K562 (cell line): ENCODE measurements around the gene JRKL. TPM values are rescaled to one million over a fixed set of nuclear protein-coding genes. Genes with fewer than 3 reads are reported as not detected.

Source experiments
- CHD1 ChIP-seq: fragments of 200-600 bp; sonication (generic); IDR thresholded peaks from one replicate; pipeline ENCODE4 v1.6.1; 2012; ENCODE audit warnings: mild to moderate bottlenecking, moderate library complexity, low read length, inconsistent platforms
- HLTF ChIP-seq: fragments of 450-650 bp; IDR thresholded peaks from 2 replicates; pipeline ENCODE4 v1.6.1; 2016
- SIN3A ChIP-seq, 2 experiments: fragments of 150-350 bp in 1 of 2; IDR thresholded peaks; 2 replicates each; pipeline ENCODE4 v1.6.1; 2011 to 2016; ENCODE audit warnings: borderline replicate concordance in 2 of 2, low read depth in 2 of 2, low read length in 2 of 2, mild to moderate bottlenecking in 2 of 2, moderate library complexity in 2 of 2; ENCODE audit not compliant: control insufficient read depth in 1 of 2
- SIN3B ChIP-seq: fragments of 450-650 bp; IDR thresholded peaks from 2 replicates; pipeline ENCODE4 v1.6.1; 2017; ENCODE audit warnings: low read depth, mild to moderate bottlenecking, moderate library complexity
- SMAD2 ChIP-seq: fragments of 150-350 bp; IDR thresholded peaks from 2 replicates; pipeline ENCODE4 v1.6.1; 2014; ENCODE audit warnings: low read depth, mild to moderate bottlenecking, low read length
- SMARCB1 ChIP-seq: IDR thresholded peaks from 2 replicates; pipeline ENCODE4 v1.6.1; 2011; ENCODE audit warnings: improper control_type of control experiment, low read depth; ENCODE audit not compliant: insufficient read length
- TCFL5 ChIP-seq: fragments of 250-450 bp; sonication (Bioruptor Pico); conservative IDR thresholded peaks from 2 replicates; pipeline ENCODE4 v1.6.1; 2021; ENCODE audit warnings: mild to moderate bottlenecking, moderate library complexity, matching md5 sums
- THAP12 ChIP-seq: fragments of 250-450 bp; sonication (Bioruptor Pico); IDR thresholded peaks from 2 replicates; pipeline ENCODE4 v1.9.0; 2021; ENCODE audit warnings: mild to moderate bottlenecking, inconsistent platforms
- XRCC3 ChIP-seq: fragments of 450-650 bp; IDR thresholded peaks from 2 replicates; pipeline ENCODE4 v1.6.1; 2017; ENCODE audit warnings: mild to moderate bottlenecking, moderate library complexity
- ZBTB7A ChIP-seq: IDR thresholded peaks from 2 replicates; pipeline ENCODE4 v1.6.1; 2011; ENCODE audit warnings: low read depth, mild to moderate bottlenecking, low read length, moderate library complexity, borderline replicate concordance; ENCODE audit not compliant: control insufficient read depth
- ZC3H8 ChIP-seq: fragments of 450-650 bp; IDR thresholded peaks from 2 replicates; pipeline ENCODE4 v1.6.1; 2017
- ZNF408 ChIP-seq: fragments of 250-450 bp; sonication (Bioruptor Pico); IDR thresholded peaks from 2 replicates; pipeline ENCODE4 v1.4.0; 2020; ENCODE audit warnings: low read depth, mild to moderate bottlenecking, moderate library complexity
- ZNF75A ChIP-seq: fragments of 450-650 bp; formaldehyde crosslinking; IDR thresholded peaks from 2 replicates; pipeline ENCODE4 v1.4.0; 2020; ENCODE audit warnings: mild to moderate bottlenecking
- polyA plus RNA-seq, 8 experiments: library from polyadenylated mRNA; depleted of rRNA in 4 of 8; stranded (reverse) in 5 of 8; unstranded in 3 of 8; fragments of >200 nt; fragmentation: Nextera tagmentation in 2 of 8; fragmentation: Illumina TruSeq in 1 of 8; extraction: Ambion mirVana in 2 of 8; extraction: Trizol in 1 of 8; gene quantifications; 2 replicates each; pipeline versions ENCODE4 v1.2.1 to v1.2.3, GENCODE V29; 2011 to 2014; ENCODE audit warnings: inconsistent platforms in 1 of 8, missing spikeins in 1 of 8
- total RNA-seq, 7 experiments: library from RNA; depleted of rRNA in 6 of 7; stranded (reverse); fragments of >200 nt in 6 of 7; fragmentation: Illumina TruSeq in 2 of 7; extraction: Trizol in 2 of 7; gene quantifications; 2 replicates each; pipeline versions ENCODE4 v1.2.1 to v1.2.3, GENCODE V29; 2011 to 2021; ENCODE audit warnings: low replicate concordance in 1 of 7
- TF ChIP-seq, protein P1 (sequence below), 2 experiments: fragments of 450-650 bp; formaldehyde crosslinking in 1 of 2; IDR thresholded peaks; 2 replicates each; pipeline versions ENCODE4 v1.4.0 to v1.6.1; 2014 to 2020; ENCODE audit warnings: mild to moderate bottlenecking in 2 of 2, borderline replicate concordance in 1 of 2, low read depth in 1 of 2
- TF ChIP-seq, protein P2 (sequence below), 2 experiments: IDR thresholded peaks; 2 replicates each; pipeline ENCODE4 v1.6.1; 2011; ENCODE audit warnings: borderline replicate concordance in 1 of 2, control low read depth in 1 of 2, low read depth in 1 of 2, low read length in 1 of 2, mild to moderate bottlenecking in 1 of 2, mixed read lengths in 1 of 2, moderate library complexity in 1 of 2; ENCODE audit not compliant: insufficient read depth in 1 of 2, insufficient read length in 1 of 2, poor library complexity in 1 of 2, severe bottlenecking in 1 of 2; ENCODE audit errors: extremely low read depth in 1 of 2

The JRKL gene
- total and polyA plus RNA-seq, 9 of the 15 experiments (the other 6 are each of a cell fraction or from before 2014, with no cell fraction given) = 4.5 to 14.8 (median 8.5) TPM

GRCh38 chr11:96388891-96389719 is 708 bp upstream of the JRKL start (continued):
- TF ChIP-seq, protein P1, sequence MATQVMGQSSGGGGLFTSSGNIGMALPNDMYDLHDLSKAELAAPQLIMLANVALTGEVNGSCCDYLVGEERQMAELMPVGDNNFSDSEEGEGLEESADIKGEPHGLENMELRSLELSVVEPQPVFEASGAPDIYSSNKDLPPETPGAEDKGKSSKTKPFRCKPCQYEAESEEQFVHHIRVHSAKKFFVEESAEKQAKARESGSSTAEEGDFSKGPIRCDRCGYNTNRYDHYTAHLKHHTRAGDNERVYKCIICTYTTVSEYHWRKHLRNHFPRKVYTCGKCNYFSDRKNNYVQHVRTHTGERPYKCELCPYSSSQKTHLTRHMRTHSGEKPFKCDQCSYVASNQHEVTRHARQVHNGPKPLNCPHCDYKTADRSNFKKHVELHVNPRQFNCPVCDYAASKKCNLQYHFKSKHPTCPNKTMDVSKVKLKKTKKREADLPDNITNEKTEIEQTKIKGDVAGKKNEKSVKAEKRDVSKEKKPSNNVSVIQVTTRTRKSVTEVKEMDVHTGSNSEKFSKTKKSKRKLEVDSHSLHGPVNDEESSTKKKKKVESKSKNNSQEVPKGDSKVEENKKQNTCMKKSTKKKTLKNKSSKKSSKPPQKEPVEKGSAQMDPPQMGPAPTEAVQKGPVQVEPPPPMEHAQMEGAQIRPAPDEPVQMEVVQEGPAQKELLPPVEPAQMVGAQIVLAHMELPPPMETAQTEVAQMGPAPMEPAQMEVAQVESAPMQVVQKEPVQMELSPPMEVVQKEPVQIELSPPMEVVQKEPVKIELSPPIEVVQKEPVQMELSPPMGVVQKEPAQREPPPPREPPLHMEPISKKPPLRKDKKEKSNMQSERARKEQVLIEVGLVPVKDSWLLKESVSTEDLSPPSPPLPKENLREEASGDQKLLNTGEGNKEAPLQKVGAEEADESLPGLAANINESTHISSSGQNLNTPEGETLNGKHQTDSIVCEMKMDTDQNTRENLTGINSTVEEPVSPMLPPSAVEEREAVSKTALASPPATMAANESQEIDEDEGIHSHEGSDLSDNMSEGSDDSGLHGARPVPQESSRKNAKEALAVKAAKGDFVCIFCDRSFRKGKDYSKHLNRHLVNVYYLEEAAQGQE (IDR thresholded peaks at IDR 0.05; ENCODE audit: borderline replicate concordance) = 0 out of 2 replicates have a peak, but pooled peaks have one; percentile 6
- TF ChIP-seq, protein P1 (CRISPR knock-in tag; IDR thresholded peaks at IDR 0.05; ENCODE audit: low read depth) = 0 out of 2 replicates have a peak, but pooled peaks have one; percentile 40
- TF ChIP-seq ZC3H8 (no peak), TCFL5 (no peak), ZNF408 (CRISPR knock-in tag) (no peak), SIN3B (no peak), XRCC3 (no peak), ZBTB7A (peak; percentile 66; the same call in 1 of the 2 replicates), SMAD2 (no peak), SIN3A (IDR thresholded peaks at IDR 0.05; ENCODE audit: borderline replicate concordance in 2 of 2, control insufficient read depth in 1 of 2, low read depth in 2 of 2, low read length in 2 of 2) (0 out of 4 replicates have a peak, but pooled peaks of 1 of the 2 experiments have one; percentile 6), CHD1 (peak; percentile 42), SMARCB1 (no peak), ZNF75A (no peak), HLTF (no peak), THAP12 (CRISPR knock-in tag) (no peak)
- TF ChIP-seq, protein P2, sequence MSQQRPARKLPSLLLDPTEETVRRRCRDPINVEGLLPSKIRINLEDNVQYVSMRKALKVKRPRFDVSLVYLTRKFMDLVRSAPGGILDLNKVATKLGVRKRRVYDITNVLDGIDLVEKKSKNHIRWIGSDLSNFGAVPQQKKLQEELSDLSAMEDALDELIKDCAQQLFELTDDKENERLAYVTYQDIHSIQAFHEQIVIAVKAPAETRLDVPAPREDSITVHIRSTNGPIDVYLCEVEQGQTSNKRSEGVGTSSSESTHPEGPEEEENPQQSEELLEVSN (IDR thresholded peaks at IDR 0.05; ENCODE audit: borderline replicate concordance in 1 of 2, extremely low read depth in 1 of 2, insufficient read depth in 1 of 2, insufficient read length in 1 of 2, low read depth in 1 of 2, low read length in 1 of 2, poor library complexity in 1 of 2, severe bottlenecking in 1 of 2) = peak in 1 of 2 experiments; percentile 54
